GM19239 (cell line): ENCODE measurements around the gene ZKSCAN1.
"Not testable (repeated sequence)": the region's sequence is repeated elsewhere in the genome, so short reads cannot be mapped to it uniquely, and the experiment has no call there.

ENCODE experiments used
- DNase-seq: peaks from one replicate; pipeline ENCODE4 v3.0.0; 2011; ENCODE audit warnings: low spot score; ENCODE audit not compliant: insufficient read length
- FAIRE-seq: peaks from 2 replicates; lab custom pipeline; 2011; peaks lifted over from hg19 to GRCh38; lab: Jason Lieb, UNC

The ZKSCAN1 gene

GRCh38 chr7:99997545-99998137 is 17.8 kb upstream of the ZKSCAN1 start:
- no peak for FAIRE-seq

DNA sequence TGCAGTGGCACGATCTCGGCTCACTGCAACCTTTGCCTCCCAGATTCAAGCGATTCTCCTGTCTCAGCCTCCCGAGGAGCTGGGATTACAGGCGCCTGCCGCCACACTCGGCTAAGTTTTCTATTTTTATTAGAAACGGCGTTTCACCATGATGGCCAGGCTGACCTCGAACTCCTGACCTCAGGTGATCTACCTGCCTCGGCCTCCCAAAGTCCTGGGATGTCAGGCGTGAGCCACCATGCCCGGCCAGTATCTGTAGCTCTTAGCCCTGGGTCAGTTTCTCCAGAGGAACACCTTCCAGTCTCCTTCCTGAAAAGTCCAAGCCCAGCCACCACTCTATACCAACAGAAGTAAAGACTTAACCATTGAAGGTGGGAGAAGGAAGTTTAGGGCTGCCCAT is 15.2 kb upstream of the ZKSCAN1 start:
- FAIRE-seq (no peak), DNase-seq (no peak)

More at GRCh38 chr7:99997545-99998137, 17.8 kb upstream of the ZKSCAN1 start:
- DNase-seq: peak; percentile 52

DNA sequence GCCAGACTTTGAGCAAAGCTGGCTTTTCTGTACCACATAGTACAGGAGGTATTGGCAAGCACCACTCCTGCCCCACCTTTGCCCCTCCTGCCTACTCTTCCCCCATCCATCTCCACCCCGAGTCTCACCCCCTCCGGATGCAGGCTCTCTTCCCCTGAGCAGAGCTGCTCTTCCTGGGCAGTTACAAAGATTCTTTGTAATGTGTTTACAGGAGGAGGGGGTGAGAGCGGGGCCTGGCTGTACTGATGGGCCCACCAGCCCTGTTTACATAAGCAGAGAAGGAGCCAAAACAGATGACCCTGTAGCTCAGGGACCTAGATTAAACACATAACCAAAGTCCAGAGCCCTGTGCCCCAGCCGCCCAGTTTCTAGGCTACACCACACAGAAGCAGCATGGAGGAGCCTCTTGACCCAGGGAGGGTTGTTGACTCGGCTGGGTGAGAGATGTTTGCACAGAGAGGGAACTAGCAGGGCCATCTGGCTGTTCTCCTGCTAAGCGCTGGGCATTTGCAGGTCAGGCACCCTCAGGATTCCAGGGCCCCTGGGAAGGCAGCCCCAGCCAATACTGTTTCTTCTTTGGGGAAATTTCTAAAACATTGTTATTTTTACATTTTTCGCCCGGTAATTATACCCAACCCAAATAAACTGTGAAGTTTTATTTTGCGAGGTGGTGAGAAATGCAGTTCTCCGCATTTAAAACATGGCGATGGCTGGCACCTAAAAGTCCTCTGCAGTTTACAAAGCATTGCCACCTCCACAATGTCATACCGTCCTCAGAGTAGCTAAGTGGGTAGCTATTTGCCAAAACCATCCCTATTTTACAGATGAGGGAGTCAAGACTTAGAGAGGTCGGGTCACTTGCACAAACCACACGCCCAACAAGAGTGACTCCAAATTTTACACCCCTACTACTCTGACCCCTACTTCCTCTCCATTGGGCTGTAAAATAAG is 11.4 kb upstream of the ZKSCAN1 start:
- FAIRE-seq (no peak), DNase-seq (no peak)

- DNase-seq: no peak
- FAIRE-seq: no peak
Measured at GRCh38 chr7:100007887-100008286, 7.5 kb upstream of the ZKSCAN1 start.

- DNase-seq: no peak
- FAIRE-seq: no peak
Measured at GRCh38 chr7:100008525-100008924, 6.9 kb upstream of the ZKSCAN1 start.

DNA sequence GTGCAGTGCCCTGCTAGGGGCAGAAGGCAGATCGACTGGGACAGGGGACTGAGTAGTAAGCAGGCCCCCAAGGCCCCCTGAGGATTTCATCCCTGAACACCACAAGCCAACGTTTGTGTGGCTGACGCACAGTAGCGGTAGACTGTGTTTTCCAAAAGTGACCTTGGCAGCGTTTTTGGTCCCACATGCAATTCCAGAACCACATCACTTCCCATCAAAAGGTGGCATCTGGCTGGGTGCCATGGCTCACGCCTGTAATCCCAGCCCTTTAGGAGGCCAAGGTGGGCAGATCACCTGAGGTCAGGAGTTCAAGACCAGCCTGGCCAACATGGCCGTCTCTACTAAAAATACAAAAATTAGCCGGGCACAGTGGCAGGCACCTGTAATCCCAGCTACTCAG is 5.4 kb upstream of the ZKSCAN1 start:
- not testable (repeated sequence) for DNase-seq, FAIRE-seq

DNA sequence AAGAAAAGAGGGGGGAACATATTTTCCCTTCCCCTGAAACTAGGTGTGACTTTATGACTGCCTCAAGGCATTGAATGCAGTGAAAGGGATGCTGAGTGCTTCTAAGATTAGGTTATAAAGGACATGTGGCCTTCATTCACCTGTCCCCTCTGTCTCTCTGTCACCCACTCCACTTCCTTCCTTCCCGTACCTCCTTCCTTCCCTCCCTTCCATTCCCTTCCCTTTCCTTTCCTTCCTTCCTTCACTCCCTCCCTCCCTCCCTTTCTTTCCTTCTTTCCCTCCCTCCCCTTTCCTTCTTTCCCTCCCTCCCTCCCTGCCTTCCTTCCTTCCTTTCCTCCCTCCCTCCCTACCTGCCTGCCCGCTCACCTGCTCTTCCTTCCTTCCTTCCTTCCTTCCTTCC is 4.5 kb upstream of the ZKSCAN1 start:
- no peak for FAIRE-seq
- DNase-seq: no peak

- no peak for DNase-seq
- no peak for FAIRE-seq
Measured at GRCh38 chr7:100011516-100011915, 3.9 kb upstream of the ZKSCAN1 start.

- not testable (repeated sequence) for FAIRE-seq, DNase-seq
Measured at GRCh38 chr7:100012385-100013327, 2.7 kb upstream of the ZKSCAN1 start.

- FAIRE-seq: no peak
Measured at GRCh38 chr7:100013328-100013676, 2.1 kb upstream of the ZKSCAN1 start.

DNA sequence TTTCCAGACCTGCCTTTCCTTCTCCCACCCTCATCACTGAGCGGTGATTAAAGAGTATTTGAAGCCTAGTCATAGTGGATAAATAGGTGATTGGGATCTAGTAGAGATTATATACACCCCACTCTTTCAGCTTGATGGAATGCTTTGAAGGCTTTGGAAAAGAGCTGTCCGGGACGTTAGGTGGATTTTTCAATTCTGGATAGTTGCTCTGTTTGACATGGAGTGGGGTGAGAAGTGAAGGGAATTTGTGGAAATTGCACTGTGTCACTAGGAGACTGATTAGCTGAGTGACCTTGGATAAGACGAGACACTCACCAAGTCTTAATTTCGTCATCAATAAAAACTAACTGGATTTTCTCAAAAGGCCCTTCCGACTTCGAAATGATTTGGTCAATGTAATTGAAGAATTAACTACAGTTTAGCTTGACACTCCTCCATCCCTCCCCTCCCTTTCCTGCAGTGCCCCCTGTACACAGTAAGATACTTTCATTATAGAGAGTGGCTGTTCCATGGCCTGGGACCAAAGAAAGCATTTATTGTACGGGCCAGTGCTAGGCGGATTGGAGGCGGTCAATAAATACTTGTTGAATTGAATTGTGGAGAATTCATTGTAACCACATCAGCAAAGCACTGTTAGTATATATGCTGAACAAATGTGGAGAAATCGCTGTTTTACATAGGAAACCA is 962 bp downstream of the ZKSCAN1 start:
- FAIRE-seq: no peak
- DNase-seq: no peak

More at GRCh38 chr7:100013328-100013676, 2.1 kb upstream of the ZKSCAN1 start:
- DNase-seq: no peak

DNA sequence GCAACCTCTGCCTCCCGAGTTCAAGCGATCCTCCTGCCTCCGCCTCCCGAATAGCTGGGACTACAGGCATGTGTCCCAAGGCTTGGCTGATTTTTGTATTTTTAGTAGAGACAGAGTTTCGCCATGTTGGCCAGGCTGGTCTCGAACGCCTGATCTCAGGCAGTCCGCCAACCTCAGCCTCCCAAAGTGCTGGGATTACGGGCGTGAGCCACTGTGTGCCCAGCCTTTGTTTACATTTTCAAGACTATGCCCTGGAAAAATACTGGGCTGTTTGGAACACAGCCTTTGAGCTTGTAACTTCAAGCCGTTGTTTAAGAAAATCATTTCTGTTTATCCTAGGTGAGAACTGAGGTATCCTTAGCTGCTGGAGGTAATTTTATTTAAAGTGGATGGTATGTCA is 1.9 kb downstream of the ZKSCAN1 start:
- DNase-seq (no peak), FAIRE-seq (no peak)

- DNase-seq: no peak
- no peak for FAIRE-seq
Measured at GRCh38 chr7:100017875-100018274, 2.5 kb downstream of the ZKSCAN1 start.

DNA sequence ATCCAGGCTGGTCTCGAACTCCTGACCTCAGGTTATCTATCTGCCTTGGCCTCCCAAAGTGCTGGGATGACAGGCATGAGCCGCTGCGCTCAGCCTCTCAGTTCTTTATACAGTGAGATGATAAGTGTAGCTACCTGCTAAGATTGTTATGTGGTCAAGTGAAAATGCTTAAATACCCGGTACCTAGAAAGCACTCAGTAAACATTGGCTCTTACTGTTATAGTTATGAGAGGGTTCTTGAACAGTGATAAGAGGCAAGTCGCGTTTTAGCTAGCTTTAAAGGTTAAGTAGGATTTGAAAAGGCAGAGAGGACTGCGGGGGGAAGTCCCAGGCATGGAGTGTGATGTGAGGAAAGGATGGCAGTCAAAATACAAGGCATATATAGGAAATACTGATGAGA is 4.5 kb downstream of the ZKSCAN1 start:
- FAIRE-seq: no peak
- no peak for DNase-seq

DNA sequence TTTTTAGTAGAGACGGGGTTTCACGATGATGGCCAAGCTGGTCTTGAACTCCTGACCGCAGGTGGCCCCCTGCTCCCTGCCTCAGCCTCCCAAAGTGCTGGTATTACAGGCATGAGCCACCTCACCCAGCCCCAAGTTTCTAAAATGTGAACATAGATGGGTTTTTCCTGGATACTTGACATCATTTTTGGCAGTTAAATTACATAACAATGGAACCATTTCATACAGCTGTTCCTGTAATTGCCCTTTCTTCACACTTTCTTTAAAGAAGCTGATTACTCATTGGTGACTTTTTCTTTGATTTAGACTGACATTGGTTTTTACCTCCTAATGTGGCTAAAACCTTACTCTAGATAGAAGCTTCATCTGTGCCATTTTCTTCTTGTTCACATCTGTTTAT is 5.9 kb downstream of the ZKSCAN1 start:
- FAIRE-seq: no peak
- DNase-seq: no peak

DNA sequence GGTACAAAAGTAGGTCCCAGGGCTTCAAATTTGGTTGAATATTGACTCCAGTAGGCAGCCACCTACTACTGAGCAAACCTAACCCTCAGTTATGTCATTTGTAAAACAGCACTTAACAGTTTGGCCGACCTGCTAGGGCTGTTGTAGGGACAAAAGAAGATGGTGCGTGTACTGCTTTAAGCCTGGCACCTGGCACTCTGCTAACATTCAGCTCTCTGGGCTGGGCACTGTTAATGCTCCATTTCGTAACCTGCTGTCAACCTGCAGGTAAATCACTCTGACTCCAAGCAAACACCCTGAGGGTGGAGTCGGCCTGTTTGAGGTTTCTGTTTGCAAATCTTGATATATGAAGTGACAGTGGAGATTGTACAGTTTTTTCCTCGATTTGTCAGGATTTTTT is 7.2 kb downstream of the ZKSCAN1 start:
- DNase-seq (no peak), FAIRE-seq (no peak)

- no peak for DNase-seq
- FAIRE-seq: no peak
Measured at GRCh38 chr7:100023526-100023925, 8.1 kb downstream of the ZKSCAN1 start.

DNA sequence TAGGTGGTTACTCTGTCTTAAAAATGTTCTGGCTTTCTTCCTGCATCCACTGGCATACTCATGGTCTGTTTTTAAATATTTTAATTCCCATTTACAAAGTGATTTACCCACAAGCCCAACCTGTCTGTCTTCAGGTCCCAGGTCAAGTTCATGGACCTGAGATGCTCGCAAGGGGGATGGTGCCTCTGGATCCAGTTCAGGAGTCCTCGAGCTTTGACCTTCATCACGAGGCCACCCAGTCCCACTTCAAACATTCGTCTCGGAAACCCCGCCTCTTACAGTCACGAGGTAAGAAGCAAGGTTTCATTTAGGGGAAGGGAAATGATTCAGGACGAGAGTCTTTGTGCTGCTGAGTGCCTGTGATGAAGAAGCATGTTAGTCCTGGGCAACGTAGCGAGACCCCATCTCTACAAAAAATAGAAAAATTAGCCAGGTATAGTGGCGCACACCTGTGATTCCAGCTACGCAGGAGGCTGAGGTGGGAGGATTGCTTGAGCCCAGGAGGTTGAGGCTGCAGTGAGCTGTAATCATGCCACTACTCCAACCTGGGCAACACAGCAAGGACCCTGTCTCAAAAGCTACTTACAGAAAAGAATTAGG is 8.7 kb downstream of the ZKSCAN1 start:
- DNase-seq (no peak), FAIRE-seq (no peak)

DNA sequence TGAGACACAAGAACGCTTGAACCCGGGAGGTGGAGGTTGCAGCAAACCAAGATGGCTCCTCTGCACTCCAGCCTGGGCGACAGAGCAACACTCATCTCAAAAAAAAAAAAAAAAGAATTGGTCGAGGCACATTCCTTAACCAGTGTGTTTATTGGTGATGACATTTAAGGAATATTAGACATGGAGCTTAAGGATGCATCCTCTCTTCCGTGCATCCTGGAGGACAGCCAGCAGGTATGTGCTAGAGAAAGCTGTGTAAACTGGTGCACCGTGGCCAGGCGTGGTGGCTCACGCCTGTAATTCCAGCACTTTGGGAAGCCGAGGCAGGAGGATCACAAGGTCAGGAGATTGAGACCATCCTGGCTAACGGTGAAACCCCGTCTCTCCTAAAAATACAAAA is 11.8 kb downstream of the ZKSCAN1 start:
- FAIRE-seq (no peak), DNase-seq (no peak)

GRCh38 chr7:100029596-100029995 is 14.2 kb downstream of the ZKSCAN1 start:
- DNase-seq (no peak), FAIRE-seq (no peak)
